D341Med (cell line): ENCODE data around the gene SOX18.
A peak's percentile ranks its signal among the peaks of the same experiment; 100 is the strongest.

ENCODE experiments used
- DNase-seq: peaks from one replicate; pipeline ENCODE4 v3.0.0; 2012; ENCODE audit warnings: low spot score

Gene SOX18

DNA sequence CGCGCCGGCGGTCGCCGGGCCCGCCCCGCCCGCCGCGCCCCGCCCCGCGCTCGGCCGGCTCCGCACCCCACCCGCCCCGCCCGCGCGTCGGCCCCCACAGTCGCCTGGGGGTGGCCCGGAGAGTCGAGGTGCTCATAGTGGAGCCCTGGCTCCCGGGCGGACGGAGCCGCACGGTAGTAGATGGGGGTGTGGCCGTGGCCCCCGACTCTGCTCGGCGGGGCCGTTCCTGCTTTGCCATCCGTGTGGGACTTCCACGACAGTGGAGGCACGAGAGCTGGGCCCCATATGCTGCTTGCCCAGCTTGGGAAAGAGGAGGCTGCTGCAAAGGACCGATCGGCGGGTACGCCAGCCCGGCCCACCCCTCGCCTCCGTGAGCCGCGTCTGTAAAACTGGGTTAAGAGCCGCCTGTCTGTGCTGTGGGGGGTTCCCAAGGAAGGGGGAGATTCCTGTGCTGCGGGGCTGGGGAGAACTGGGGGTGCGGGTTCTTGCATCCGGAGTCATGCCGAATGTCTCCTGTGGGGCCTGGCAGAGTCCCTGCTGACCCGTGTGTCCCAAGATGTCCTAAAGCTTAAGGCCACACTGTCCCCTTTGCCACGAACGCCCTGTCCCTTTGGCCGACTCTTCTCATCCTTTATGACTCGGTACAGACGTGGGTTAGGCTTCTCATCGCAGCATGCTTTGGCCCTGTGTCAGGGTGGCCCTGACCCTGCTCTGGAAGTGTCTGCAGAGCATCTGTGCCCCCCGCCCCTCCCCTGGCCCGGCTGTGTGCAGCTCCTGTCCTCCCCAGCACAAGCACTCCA lies 30.8 kb upstream of the SOX18 start, which contains the start of gene OPRL1:
Gene OPRL1, plus strand, starts transcription at position 70 of the 800 bp plus-strand sequence. CDS start 12,639 bp downstream, outside the sequence.
- no peak for DNase-seq

- peak; percentile 91 for DNase-seq
Observed at GRCh38 chr20:64079273-64080012, 30.0 kb upstream of the SOX18 start, which contains the start of gene RGS19. TSS of gene RGS19 (minus strand) at chr20:64079518. CDS start at chr20:64076886, 2,632 bp downstream.

DNA sequence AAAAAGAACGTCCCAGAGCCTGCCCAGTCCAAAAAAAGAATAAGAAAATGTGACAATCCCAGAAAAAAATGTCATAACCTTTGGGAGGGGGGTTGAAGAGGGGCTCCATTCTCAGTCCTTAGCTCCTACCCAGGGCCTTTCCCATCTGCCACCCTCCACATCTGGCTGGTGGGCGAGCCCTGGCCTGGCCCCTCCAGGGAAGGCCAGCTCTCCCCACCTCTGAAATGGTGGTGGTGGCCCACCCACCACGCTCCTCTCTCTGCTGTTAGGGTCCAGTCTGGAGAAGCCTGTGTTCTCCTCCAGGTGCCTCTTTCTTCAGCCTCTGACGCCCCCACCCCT lies 29.5 kb upstream of the SOX18 start:
- DNase-seq: no peak

DNA sequence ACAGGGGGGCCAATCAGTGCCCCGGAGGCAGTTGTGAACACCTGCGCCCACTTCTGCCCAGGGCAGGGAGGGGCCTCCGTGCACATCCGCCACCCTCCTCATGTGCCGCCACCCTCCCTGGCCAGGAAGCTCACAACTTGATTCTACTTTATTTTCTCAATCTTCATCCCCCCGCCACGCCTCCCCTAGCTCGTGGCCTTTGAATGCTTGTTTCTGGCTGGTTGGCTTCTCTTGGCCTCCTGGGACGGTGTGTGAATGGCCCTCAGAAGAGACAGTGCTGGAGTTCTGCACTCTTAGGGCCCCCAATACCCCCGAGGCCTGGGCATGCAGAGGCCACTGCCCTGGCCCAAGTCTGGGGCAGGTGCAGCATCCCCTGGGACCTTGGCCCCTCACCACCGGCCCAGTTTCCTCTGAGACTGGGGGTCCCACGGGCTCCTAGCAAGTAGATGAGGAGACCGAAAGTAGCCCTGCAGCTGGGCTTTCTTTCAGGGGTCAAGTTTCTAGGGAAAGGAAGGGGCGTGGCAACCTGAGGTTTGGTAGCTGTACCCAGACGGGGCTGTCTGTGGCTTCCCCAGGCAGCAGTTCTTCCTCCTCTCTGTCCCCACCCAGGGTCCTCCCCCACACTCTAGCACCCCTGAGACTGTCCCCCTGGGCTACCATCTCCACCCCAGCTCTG lies 28.6 kb upstream of the SOX18 start:
- no peak for DNase-seq

- DNase-seq: no peak
Observed at GRCh38 chr20:64077541-64077875, 28.1 kb upstream of the SOX18 start.

GRCh38 chr20:64077094-64077493 lies 27.7 kb upstream of the SOX18 start:
- DNase-seq: no peak

- DNase-seq: no peak
Observed at GRCh38 chr20:64076061-64076997, 26.9 kb upstream of the SOX18 start.

- DNase-seq: no peak
Observed at GRCh38 chr20:64075556-64075955, 26.1 kb upstream of the SOX18 start.

- no peak for DNase-seq
Observed at GRCh38 chr20:64074963-64075362, 25.5 kb upstream of the SOX18 start.

- DNase-seq: no peak
Observed at GRCh38 chr20:64074184-64074789, 24.8 kb upstream of the SOX18 start.

DNA sequence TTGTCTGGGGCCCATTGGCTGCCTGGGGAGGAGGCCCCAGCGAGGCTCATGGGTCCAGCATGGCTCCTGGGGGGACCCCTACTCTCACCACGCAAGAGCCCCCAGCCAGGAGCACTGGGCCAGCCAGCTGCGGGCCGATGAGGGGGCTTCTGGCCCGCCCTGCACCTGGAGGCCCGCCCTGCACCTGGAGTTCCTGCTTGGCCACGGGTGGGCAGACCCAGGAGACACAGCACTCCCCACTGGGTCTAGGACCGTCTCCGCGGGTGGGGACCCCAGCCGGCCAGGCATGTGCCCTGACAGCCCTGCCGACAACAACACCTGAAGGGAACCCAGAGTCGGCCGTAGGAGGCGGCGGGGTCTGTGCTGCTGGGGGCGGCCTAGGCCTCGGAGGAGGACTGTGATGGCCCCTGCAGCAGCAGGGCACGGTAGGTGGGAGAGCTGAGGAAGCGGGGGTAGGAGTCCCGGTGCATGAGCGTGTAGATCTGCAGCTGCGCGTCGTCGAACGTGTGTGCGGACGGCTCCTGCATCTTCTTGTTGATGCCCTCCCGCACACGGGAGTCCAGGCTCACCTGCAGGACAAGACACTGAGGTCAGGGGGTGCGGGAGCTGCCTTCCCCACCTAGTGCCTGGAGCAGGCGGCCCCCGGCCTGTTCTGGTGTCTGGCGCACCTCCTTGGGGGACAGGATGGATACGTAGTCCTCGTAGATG lies 24.2 kb upstream of the SOX18 start:
- no peak for DNase-seq

- no peak for DNase-seq
Observed at GRCh38 chr20:64072498-64073063, 23.1 kb upstream of the SOX18 start.

GRCh38 chr20:64071341-64072332 lies 22.2 kb upstream of the SOX18 start:
- no peak for DNase-seq

- no peak for DNase-seq
Observed at GRCh38 chr20:64070244-64070993, 21.0 kb upstream of the SOX18 start.

GRCh38 chr20:64069614-64070243 lies 20.3 kb upstream of the SOX18 start:
- peak; percentile 72 for DNase-seq

- DNase-seq: no peak
Observed at GRCh38 chr20:64069209-64069613, 19.8 kb upstream of the SOX18 start.

- DNase-seq: no peak
Observed at GRCh38 chr20:64068386-64069208, 19.2 kb upstream of the SOX18 start.
